Middle frontal gyrus (tissue), 1 donor: ENCODE data around the gene TFF3.
"Not testable (repeated sequence)": the region's sequence is repeated elsewhere in the genome, so short reads cannot be mapped to it uniquely, and the experiment has no call there.

Source experiments
- DNase-seq: peaks from one replicate; pipeline ENCODE4 v3.0.0-alpha.2; 2015; ENCODE audit warnings: low spot score; ENCODE audit errors: extremely low spot score

The TFF3 gene

GRCh38 chr21:42304556-42305454 lies 10.4 kb downstream of the TFF3 start:
- no peak for DNase-seq

GRCh38 chr21:42303443-42303842 lies 11.8 kb downstream of the TFF3 start:
- no peak for DNase-seq

- no peak for DNase-seq
Observed at GRCh38 chr21:42302794-42303193, 12.4 kb downstream of the TFF3 start.

DNA sequence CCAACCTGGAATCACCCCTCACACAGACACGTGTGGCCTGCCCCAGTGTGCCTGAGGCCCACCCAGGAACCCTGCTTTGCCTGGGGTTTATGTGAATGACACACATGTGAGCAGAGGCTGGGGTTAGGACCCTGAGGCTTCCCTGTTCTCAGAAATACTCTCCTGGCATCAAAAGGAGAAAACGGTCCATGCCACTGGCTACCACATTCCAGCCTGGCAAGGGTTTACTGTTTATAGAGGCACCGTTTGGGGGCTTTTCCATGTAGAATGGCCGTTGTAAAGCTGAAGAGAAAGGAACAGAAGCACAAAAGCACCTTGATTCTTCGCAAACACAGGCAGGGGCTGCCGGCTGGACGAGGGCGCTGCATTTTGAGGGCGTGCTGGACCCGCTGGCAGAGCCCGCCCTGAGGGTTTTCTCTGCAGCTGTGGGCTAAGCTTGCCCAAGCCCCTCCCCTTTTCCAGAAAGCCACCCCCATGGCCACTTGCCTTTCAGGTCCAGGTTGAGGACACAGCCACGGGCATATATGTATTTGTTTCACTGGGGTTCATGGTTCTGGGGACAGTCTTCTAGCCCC lies 13.0 kb downstream of the TFF3 start:
- no peak for DNase-seq

DNA sequence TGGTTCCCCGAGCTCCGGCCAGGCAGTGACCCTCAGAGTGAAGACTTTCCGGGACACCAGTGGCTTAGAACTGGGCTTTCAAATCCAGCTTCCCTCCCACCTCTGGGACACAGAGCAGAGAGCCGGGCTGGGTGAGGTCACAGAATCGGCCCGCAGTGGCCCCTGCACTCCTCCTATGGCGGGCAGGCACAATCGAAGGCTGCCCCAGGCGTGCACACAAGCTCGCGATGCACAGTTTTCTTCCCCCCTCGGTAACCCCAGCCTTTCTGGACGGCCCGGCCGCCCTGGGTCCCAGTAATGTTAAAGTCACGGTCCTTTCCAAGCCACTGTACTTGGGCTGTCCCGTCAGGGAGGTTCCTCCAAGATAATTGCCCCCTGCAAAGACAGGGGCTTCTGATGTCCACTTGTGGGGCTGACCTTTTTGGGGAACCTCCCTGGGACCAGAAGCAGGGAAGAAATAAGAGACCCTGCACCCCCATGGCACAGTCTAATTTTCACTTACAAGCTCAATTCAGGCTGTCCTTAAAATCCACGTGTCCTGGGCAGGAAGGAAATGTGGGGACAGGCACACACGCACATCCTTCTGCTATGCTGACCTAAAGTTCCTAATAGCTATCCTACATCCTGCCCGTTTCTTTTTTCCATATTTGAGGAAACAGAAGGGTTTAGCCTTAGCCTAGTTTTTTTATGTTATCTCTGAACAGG lies 13.7 kb downstream of the TFF3 start:
- DNase-seq = no peak

- no peak for DNase-seq
Observed at GRCh38 chr21:42300956-42301355, 14.3 kb downstream of the TFF3 start.

DNA sequence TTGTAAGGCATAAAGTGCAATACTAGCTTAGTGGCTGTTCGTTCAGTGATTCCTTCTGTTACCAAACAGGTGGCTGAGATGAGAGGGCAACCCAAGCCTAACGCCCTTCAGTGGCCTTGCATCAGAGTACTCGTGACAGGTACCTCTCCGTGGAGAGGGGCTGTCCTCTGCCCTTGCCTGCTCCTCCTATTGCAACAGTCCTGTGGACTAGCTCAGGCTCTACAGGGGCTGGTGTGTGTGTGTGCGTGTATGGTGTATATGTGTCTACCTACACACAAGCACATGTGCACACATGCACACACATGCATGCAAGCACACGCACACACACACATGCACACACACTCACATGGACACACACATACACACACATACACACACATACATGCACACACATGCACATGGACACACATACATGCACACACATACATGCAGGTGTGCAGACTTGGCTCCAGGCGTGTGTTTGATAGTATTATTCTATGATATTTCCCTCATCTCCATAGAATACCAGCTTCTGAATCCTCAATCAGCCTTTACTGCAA lies 15.1 kb downstream of the TFF3 start:
- no peak for DNase-seq

DNA sequence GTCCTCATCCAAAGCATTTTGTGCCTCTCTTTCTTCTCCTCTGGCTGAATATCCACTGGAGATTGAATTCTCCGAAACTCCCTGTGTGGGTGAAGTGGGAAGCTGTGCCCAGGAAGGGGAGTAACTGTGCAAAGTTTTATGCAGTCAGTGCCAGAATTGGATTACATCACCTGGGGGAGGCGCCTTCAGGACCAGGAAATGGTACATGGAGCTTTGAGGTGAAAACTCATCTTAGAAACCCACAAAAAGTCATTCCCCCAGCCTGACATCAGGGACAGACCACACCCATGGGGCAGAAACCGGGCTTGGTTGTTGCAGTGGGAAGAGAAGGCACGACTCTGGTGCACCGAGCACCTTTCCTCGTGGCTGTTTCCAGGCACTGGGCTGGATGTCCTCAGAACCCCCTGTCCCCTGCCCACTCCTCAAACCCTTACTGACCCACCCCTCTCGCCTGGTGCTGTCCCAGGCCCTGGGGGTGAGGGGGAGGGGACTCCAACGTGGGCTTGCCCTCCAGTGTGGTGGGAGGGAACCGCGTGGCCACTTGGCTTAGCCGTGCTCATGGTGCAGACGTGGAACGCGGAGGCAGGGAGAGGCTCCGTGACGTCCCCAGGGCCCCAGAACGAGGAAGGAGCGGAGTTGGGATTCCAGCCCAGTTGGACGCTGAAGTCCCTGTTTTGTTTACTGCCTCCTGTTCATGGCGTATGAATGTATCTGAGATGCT lies 15.7 kb downstream of the TFF3 start:
- DNase-seq = no peak

DNA sequence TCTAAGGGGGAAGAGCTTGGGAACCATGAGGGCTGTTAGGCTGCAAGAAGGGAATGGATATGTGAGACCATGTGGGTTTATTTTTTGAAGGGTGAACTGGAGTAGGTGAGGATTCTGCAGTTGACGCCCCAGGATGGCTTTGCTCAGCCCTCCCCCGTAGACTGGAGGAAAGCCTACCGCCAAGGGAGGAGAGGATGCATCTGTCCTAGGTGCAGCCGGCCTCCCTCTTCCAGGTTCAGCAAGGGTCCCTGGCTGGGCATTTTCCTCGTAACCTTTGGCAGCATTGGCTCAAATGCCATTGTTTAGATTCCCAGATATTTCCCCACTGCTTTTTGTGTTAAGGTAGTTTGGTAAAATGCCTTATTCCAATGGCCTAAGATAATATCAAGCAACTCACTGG lies 16.6 kb downstream of the TFF3 start:
- no peak for DNase-seq

- no peak for DNase-seq
Observed at GRCh38 chr21:42298237-42298636, 17.0 kb downstream of the TFF3 start.

- no peak for DNase-seq
Observed at GRCh38 chr21:42297377-42297776, 17.8 kb downstream of the TFF3 start.

GRCh38 chr21:42296501-42296900 lies 18.7 kb downstream of the TFF3 start:
- no peak for DNase-seq

- no peak for DNase-seq
Observed at GRCh38 chr21:42295845-42296244, 19.4 kb downstream of the TFF3 start.

GRCh38 chr21:42294273-42294880 lies 20.8 kb downstream of the TFF3 start:
- no peak for DNase-seq

DNA sequence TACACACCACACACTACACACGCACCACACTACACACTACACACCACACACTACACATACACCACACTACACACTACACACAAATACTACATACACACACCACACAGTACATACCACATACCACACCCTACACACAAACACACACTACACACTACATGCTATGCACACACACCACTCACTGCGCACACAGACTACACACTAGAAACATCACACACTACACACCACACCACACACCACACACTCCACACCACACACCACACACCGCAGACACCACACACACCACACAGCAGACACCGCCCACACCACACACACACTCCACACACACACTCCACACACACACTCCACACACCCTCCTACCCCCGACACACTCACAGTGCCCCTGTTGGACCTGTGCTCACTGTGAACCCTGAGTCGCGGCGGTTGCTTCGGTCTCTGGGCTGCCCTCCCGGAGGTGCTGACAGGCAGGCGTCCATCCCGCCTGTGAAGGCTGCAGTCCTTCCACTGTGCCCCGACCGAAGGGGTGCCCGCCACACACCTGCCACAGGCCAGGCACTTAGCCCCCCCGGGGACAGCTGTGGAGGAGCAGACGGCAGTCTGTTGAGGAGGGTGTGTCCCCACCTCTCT lies 21.4 kb downstream of the TFF3 start:
- DNase-seq = no peak

DNA sequence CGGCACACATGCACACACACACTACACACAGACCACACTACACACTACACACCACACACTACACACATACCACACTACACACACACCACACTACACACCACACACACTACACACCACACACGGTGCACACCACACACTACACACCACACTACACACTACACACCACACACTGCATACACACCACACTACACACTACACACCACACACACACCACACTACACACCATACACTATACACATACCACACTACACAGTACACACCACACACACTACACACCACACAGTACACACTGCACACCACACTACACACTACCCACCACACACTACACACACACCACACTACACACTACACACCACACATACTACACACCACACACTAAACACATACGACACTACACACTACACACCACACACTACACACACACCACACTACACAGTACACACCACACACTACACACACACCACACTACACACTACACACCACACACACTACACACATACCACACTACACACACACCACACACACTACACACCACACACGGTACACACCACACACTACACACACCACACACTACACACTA lies 22.6 kb downstream of the TFF3 start:
- not testable (repeated sequence) for DNase-seq

DNA sequence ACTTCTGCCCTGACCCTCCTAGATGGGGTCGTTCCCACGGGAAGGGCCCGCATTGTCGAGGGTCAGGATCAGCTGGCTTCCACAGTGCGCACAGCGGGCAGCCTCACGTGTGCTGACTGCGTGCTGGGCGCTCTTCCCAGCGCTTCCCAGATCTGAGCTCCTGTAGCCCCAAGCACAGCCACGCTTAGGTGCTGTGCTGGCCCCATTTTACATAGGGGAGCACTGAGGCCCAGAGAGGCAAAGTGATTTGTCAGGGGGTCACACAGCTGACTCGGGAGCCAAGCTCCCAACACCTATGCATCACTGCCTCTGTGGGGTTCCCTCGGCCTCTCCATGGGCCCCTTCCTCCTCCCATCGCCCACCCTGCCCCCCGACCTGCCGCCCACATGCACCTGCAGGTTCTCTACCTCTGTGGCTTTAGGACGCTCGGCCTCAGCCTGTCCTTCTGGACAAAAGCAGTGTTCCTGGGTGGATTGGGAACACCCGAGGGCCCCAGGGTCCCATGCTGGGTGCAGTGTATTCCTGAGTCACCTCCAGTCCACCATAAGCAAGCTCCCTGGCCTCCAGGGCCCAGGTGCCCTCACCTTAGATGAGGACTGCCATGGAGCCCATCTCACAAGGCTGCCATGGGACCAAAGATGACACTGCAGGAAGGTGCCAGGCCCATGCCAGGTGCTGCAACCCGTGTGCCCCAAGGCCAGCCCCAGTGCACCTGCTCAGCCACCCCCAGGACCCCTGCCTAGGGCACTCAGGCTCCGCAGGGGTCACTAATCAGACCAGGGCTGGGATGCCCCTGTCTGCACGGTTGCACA lies 23.3 kb downstream of the TFF3 start:
- no peak for DNase-seq

DNA sequence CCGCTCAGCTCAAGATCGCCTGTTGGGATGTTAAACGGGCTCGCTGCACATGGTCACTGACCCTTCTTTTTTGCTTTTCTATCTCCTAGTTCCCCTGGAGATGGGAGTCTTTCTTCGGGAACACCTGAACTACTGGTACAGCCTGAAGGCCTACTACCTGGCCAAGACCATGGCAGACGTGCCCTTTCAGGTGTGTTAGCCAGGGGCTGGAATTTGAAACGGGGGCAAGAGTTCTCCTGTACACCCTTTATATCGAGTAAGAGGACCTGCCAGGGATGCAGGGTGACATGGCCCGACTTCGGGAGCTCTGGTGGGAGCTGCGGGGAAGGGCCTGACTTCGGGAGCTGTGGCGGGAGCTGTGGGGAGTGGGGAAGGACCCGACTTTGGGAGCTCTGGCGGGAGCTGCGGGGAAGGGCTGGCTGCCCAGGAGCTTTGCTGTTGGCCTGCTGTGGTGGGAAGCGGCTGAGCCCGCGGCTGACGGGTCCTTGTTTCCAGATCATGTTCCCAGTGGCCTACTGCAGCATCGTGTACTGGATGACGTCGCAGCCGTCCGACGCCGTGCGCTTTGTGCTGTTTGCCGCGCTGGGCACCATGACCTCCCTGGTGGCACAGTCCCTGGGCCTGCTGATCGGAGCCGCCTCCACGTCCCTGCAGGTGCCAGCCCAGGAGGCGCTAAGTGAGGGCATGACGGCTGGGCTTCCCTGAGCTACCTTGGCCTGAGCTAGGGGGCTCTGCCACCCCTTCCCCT lies 24.0 kb downstream of the TFF3 start:
- no peak for DNase-seq

DNA sequence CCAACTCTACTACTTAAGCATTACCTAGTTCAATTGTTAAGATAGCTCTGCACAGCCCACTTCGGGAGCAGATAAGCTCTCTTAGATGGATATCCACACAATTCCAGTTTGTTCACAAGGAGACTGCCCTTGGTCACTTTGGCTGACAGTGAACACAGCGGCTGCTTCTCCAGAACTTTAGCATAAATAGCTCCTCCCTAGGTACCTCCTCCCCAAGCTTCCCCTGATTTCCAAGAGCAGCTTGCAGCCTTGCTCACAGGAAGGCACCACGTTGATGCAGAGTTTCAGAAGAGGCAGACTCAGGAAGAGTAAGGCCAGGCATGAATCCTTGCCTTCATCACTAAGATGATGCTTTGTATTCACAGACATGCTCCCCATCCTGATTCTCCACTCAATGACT lies 24.7 kb downstream of the TFF3 start:
- no peak for DNase-seq
